WTC11 (cell line): ENCODE results near the gene IMMT.

ENCODE experiments used
- IRF2 ChIP-seq: sonication (generic); formaldehyde crosslinking; IDR thresholded peaks from 2 replicates; pipeline ENCODE4 v1.8.0; 2022; ENCODE audit warnings: low read depth, missing genetic modification reagents, borderline replicate concordance
- STAT6 ChIP-seq: sonication (generic); formaldehyde crosslinking; conservative IDR thresholded peaks from 2 replicates; pipeline ENCODE4 v1.8.1; 2023; ENCODE audit warnings: mild to moderate bottlenecking, low read depth, missing genetic modification reagents, moderate library complexity
- ZNF232 ChIP-seq: sonication (generic); formaldehyde crosslinking; IDR thresholded peaks from 2 replicates; pipeline ENCODE4 v1.8.0; 2022; ENCODE audit warnings: mild to moderate bottlenecking, missing genetic modification reagents
- ZNF263 ChIP-seq: sonication (generic); formaldehyde crosslinking; IDR thresholded peaks from 2 replicates; pipeline ENCODE4 v1.8.1; 2022; ENCODE audit warnings: low read depth, mild to moderate bottlenecking, moderate library complexity, missing genetic modification reagents
- TF ChIP-seq, protein P1 (sequence below): fragments of 200-600 bp; IDR thresholded peaks from 2 replicates; pipeline ENCODE4 v1.8.0; 2022; ENCODE audit warnings: antibody characterized with exemption
- TF ChIP-seq, protein P2 (sequence below): sonication (generic); formaldehyde crosslinking; IDR thresholded peaks from 2 replicates; pipeline ENCODE4 v1.8.1; 2023; ENCODE audit warnings: mild to moderate bottlenecking, missing genetic modification reagents

DNA sequence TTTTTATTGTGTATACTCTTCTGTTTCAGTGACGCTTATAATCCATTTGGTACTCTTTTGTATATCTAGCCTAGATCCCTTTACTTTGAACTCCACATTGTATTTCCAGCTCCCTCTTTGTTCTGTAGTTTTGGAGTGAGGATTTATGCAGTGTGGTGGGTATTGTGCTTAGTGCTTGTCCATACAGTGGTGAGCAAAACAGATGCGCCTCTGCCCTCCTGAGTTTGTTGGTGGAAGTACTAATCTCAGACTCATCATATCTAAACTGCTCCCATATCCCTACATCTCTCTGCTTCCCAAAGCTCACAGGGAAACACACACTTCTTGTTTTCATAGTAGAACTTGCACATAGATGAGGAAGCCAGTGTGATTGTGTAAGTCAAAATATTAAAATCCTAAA, 77.1 kb downstream of the IMMT start:
- TF ChIP-seq, protein P1, sequence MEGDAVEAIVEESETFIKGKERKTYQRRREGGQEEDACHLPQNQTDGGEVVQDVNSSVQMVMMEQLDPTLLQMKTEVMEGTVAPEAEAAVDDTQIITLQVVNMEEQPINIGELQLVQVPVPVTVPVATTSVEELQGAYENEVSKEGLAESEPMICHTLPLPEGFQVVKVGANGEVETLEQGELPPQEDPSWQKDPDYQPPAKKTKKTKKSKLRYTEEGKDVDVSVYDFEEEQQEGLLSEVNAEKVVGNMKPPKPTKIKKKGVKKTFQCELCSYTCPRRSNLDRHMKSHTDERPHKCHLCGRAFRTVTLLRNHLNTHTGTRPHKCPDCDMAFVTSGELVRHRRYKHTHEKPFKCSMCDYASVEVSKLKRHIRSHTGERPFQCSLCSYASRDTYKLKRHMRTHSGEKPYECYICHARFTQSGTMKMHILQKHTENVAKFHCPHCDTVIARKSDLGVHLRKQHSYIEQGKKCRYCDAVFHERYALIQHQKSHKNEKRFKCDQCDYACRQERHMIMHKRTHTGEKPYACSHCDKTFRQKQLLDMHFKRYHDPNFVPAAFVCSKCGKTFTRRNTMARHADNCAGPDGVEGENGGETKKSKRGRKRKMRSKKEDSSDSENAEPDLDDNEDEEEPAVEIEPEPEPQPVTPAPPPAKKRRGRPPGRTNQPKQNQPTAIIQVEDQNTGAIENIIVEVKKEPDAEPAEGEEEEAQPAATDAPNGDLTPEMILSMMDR: no peak
- TF ChIP-seq ZNF232 (CRISPR knock-in tag) (no peak), IRF2 (CRISPR knock-in tag) (no peak), ZNF263 (CRISPR knock-in tag) (no peak), STAT6 (CRISPR knock-in tag) (no peak)
- TF ChIP-seq, protein P2, sequence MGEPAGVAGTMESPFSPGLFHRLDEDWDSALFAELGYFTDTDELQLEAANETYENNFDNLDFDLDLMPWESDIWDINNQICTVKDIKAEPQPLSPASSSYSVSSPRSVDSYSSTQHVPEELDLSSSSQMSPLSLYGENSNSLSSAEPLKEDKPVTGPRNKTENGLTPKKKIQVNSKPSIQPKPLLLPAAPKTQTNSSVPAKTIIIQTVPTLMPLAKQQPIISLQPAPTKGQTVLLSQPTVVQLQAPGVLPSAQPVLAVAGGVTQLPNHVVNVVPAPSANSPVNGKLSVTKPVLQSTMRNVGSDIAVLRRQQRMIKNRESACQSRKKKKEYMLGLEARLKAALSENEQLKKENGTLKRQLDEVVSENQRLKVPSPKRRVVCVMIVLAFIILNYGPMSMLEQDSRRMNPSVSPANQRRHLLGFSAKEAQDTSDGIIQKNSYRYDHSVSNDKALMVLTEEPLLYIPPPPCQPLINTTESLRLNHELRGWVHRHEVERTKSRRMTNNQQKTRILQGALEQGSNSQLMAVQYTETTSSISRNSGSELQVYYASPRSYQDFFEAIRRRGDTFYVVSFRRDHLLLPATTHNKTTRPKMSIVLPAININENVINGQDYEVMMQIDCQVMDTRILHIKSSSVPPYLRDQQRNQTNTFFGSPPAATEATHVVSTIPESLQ (CRISPR knock-in tag): no peak
